Nephron (organoid): ENCODE data around the gene KRT83.

ENCODE experiments used
- H3K27ac Mint-ChIP-seq, 3 experiments: 2 replicates each; pipeline ENCODE4 v1.8.0; 2020; ENCODE audit warnings: mixed read lengths in 3 of 3, mild to moderate bottlenecking in 2 of 3, moderate library complexity in 1 of 3
- H3K27me3 Mint-ChIP-seq: 2 replicates; pipeline ENCODE4 v1.8.0; 2021; ENCODE audit warnings: low read depth, mild to moderate bottlenecking, moderate library complexity, mixed read lengths
- H3K36me3 Mint-ChIP-seq: 2 replicates; pipeline ENCODE4 v1.8.0; 2020; ENCODE audit warnings: low read depth, mixed read lengths
- H3K4me1 Mint-ChIP-seq: 2 replicates; pipeline ENCODE4 v1.8.0; 2020; ENCODE audit warnings: mixed read lengths
- H3K4me3 Mint-ChIP-seq, 3 experiments: 2 replicates each; pipeline ENCODE4 v1.8.0; 2020; ENCODE audit warnings: mild to moderate bottlenecking in 3 of 3, mixed read lengths in 3 of 3, moderate library complexity in 2 of 3
- H3K9me3 Mint-ChIP-seq: 2 replicates; pipeline ENCODE4 v1.8.0; 2020; ENCODE audit warnings: mixed read lengths
- TF ChIP-seq, protein P1 (sequence below), 3 experiments: fragments of 200-600 bp; sonication (generic); IDR thresholded peaks; one replicate each; pipeline ENCODE4 v1.5.0; 2021; ENCODE audit warnings: antibody characterized with exemption in 3 of 3; ENCODE audit not compliant: unreplicated experiment in 3 of 3

Gene KRT83

DNA sequence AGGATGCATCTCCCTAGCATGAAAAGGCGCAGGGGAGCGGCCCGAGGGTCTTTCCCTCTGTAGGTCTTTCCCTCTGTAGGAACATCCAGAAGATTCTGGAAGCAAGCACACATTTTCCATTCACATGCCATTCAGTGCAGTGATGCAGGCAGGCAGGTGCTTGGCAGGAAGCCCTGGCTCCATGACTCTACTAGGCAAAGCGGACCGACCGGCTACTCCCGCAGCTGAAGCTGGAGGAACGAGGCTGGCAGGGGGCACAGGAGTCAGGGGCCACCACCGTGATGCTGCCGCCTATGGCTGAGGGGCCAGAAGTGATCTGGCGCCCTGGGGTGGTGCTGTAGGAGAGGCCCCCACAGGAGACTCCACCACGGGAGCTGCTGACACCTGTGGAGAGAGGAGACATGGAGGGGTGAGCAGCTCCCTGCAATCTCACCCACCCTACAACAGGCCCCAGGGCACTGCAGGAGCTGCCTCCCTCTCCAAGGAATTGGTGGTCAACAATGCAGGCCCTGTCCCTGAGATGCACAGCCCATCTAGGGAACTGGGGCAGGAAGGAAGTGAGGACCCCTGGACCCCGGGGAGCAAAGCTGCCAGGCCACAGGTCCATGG, 39.6 kb upstream of the KRT83 start:
- Mint-ChIP-seq H3K4me3 (no peak overlapping the region), H3K9me3 (no peaks in the 10 kb centered on the region), H3K27ac (no peak overlapping the region), H3K27me3 (peaks cover 37% of the 10 kb centered on the region), H3K36me3 (no peaks in the 10 kb centered on the region), H3K4me1 (peaks cover 19% of the 10 kb centered on the region)
- TF ChIP-seq, protein P1, sequence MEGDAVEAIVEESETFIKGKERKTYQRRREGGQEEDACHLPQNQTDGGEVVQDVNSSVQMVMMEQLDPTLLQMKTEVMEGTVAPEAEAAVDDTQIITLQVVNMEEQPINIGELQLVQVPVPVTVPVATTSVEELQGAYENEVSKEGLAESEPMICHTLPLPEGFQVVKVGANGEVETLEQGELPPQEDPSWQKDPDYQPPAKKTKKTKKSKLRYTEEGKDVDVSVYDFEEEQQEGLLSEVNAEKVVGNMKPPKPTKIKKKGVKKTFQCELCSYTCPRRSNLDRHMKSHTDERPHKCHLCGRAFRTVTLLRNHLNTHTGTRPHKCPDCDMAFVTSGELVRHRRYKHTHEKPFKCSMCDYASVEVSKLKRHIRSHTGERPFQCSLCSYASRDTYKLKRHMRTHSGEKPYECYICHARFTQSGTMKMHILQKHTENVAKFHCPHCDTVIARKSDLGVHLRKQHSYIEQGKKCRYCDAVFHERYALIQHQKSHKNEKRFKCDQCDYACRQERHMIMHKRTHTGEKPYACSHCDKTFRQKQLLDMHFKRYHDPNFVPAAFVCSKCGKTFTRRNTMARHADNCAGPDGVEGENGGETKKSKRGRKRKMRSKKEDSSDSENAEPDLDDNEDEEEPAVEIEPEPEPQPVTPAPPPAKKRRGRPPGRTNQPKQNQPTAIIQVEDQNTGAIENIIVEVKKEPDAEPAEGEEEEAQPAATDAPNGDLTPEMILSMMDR (IDR thresholded peaks at IDR 0.05; ENCODE audit: unreplicated experiment in 3 of 3), result no peak

DNA sequence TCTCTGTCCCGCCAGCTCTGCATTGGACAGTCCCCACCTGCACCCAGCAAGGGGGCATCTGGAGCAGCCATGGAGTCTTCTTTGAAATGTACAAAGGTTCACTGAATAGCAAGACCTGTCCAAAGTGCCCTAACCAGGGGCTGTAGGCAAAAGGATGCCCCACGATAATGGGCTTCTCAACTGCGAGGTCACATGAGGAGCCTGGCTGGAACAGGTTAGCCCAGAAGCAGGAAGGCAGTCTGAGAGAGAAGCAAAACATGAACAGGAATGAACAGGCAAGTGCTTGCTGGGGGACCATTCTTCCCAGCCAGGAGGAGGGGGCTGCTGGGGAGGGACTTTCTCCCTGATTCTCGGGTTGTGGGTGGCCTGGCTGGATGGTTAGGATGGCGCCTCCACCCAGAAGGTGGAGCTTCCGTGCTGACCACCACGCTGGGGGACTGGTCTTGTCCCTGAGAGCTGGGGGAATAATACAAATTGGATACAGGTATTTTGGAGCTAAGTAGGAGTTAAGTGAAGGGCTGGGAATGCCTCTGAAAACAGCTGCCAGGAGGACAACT, 39.0 kb upstream of the KRT83 start:
- H3K27me3 Mint-ChIP-seq, result peaks cover 33% of the 10 kb centered on the region
- no peak overlapping the region for H3K27ac Mint-ChIP-seq
- H3K9me3 Mint-ChIP-seq, result no peaks in the 10 kb centered on the region
- peaks cover 15% of the 10 kb centered on the region for H3K4me1 Mint-ChIP-seq
- H3K36me3 Mint-ChIP-seq, result no peaks in the 10 kb centered on the region
- TF ChIP-seq, protein P1 (IDR thresholded peaks at IDR 0.05; ENCODE audit: unreplicated experiment in 3 of 3), result no peak
- no peak overlapping the region for H3K4me3 Mint-ChIP-seq

DNA sequence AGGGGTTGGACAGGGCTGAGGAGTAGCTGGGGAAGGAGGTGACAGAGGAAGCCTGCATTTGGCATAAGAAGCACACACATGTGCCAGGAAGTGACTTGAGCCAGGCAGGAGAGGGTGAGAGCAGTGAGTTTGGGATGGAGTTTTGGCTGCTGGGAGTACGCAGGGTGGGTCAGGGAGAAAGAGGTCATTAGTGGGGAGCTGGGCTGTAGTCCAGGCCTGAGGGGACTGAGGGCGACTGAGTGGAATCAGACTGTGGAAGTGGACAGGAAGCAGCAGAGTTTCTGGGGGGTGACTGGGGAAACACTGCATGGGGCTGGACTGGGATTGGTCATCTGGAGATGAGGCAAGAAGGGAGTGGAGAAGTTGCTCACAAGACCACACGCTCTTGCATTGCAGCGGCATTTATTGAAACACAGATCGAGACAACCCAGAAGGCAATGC, 38.4 kb upstream of the KRT83 start:
- Mint-ChIP-seq H3K27ac (no peak overlapping the region), H3K27me3 (peaks cover 38% of the 10 kb centered on the region), H3K9me3 (no peaks in the 10 kb centered on the region), H3K36me3 (no peaks in the 10 kb centered on the region), H3K4me3 (no peak overlapping the region), H3K4me1 (peaks cover 15% of the 10 kb centered on the region)
- TF ChIP-seq, protein P1 (IDR thresholded peaks at IDR 0.05; ENCODE audit: unreplicated experiment in 3 of 3), result no peak

DNA sequence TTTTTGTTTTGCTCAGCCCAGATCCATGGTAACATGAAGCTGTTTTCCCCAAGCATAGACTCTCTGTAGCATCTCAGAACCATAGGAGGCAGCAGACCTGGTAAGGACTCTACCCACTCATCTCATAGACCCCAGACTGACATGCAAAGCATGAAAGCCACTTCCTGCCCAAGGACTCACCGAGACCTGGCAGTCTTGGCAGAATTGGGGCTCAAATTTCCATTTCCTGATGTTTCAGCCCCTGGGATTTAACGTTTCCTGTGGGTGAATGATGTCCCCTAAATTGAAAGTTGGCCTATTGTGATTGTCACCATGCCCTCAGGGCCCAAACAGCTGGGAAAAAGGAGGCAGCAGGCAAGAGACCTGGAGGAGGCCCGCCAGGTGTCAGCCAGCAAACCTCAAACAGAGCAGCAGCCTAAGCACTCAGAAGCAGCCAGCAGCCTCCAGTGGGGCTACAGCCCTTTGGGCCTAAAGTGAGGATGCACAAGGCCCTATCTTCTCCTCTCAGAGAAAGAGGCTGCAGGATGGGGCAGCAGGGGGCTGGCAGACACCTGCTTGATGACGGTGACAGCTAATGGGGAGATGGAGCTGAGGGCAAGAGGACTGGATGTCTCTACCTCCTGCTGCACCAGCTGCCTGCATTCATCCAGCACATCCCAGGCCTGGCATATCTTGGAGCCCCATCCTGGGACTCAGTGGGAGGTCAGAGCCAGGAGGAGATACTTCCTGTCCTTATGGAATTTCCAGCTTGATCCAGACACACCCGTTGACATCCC, 37.6 kb upstream of the KRT83 start:
- H3K9me3 Mint-ChIP-seq, result no peaks in the 10 kb centered on the region
- H3K36me3 Mint-ChIP-seq, result no peaks in the 10 kb centered on the region
- H3K4me1 Mint-ChIP-seq, result peaks cover 21% of the 10 kb centered on the region
- no peak overlapping the region for H3K27ac Mint-ChIP-seq
- no peak overlapping the region for H3K4me3 Mint-ChIP-seq
- TF ChIP-seq, protein P1 (IDR thresholded peaks at IDR 0.05; ENCODE audit: unreplicated experiment in 3 of 3), result no peak
- peaks cover 37% of the 10 kb centered on the region for H3K27me3 Mint-ChIP-seq

DNA sequence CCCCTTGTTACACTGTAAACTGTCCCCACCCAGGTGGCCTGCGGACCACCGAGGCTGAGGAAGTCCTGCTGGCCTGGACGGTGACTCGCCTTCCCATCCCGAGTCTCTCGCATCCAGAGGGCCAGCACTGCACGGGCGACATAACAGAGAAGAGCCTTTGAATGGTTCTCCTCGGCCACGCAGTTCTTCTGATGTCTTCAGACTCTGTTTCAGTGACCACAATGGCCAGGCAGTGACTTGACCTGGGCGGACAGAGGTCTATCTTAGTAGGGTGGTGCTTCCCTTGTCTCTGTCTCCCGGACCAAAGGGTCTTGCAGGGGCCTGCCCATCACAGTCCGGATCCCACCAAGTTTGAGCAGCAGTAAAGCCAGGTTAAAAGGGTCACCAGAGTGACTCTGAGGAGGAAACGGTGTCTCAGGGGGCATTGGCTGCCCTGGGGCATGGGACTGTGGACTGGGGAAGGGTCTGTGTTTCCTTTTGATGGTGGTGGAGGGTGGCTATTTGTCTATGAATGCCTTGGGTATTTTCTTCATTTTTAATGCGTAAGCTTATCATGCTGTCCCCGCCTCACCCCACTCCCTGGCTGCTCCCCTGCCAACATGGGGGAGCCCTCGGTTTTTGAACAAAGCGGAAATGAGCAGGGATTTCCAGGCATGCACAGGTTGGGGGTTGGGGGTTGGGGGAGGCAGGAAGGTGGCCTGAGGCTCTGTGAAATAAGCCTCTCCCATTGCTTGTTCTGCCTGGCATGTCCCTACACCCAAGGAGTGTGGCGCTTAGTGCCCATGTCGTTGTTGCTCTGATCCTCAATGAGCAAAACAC, 35.8 kb upstream of the KRT83 start:
- no peak overlapping the region for H3K4me3 Mint-ChIP-seq
- TF ChIP-seq, protein P1 (IDR thresholded peaks at IDR 0.05; ENCODE audit: unreplicated experiment in 3 of 3), result no peak
- peaks cover 25% of the 10 kb centered on the region for H3K4me1 Mint-ChIP-seq
- H3K27ac Mint-ChIP-seq, result no peak overlapping the region
- peaks cover 36% of the 10 kb centered on the region for H3K27me3 Mint-ChIP-seq
- H3K9me3 Mint-ChIP-seq, result no peaks in the 10 kb centered on the region
- H3K36me3 Mint-ChIP-seq, result no peaks in the 10 kb centered on the region
